RWPE1 (cell line): ENCODE measurements around the gene SCAMP4.
"Not testable (repeated sequence)": the region's sequence is repeated elsewhere in the genome, so short reads cannot be mapped to it uniquely, and the experiment has no call there.

ENCODE experiments used
- CTCF ChIA-PET: fragments of 350-600 bp; sonication (Branson Sonifier 250); formaldehyde crosslinking; extraction: SDS; loops from one replicate; lab custom pipeline; 2021; lab: Yijun Ruan, JAX
- POLR2A ChIA-PET: fragments of 400-600 bp; formaldehyde crosslinking; extraction: SDS; loops from one replicate; lab custom pipeline; 2020; ENCODE audit warnings: antibody characterized with exemption; ENCODE audit not compliant: low non-redundant PET; lab: Yijun Ruan, JAX
- DNase-seq: peaks from one replicate; pipeline ENCODE4 v3.0.0; 2012; ENCODE audit warnings: low spot score
- H3K27ac ChIP-seq: fragments of 450-650 bp; 2 replicates; pipeline ENCODE4 v1.5.1; 2017
- CTCF ChIP-seq: fragments of 450-650 bp; conservative IDR thresholded peaks from 2 replicates; pipeline ENCODE4 v1.5.1; 2017; ENCODE audit warnings: low read depth, mild to moderate bottlenecking

SCAMP4 gene

GRCh38 chr19:1880611-1881392 lies 24.4 kb upstream of the SCAMP4 start:
- no peak for DNase-seq
- ChIA-PET CTCF (interaction anchor here (0.6 to 0.7 kb wide), 2 partner anchors 38 to 484 kb away, joined by 3 read pairs; no protein-coding TSS in a partner anchor), POLR2A (no interaction called here)
- H3K27ac ChIP-seq = peak overlapping the region; percentile 17
- TF ChIP-seq CTCF = no peak

GRCh38 chr19:1881393-1882088 lies 23.7 kb upstream of the SCAMP4 start:
- CTCF ChIA-PET = interaction anchor here (0.7 kb wide), 1 partner anchor 484 kb away, joined by 3 read pairs; no protein-coding TSS in a partner anchor
- POLR2A ChIA-PET, DNase-seq: not testable (repeated sequence)
- H3K27ac ChIP-seq = peak overlapping the region; percentile 82

GRCh38 chr19:1882089-1882785 lies 23.0 kb upstream of the SCAMP4 start:
- ChIA-PET CTCF (no interaction called here), POLR2A (no interaction called here)
- DNase-seq = no peak
- H3K27ac ChIP-seq = peak overlapping the region; percentile 82
- TF ChIP-seq CTCF = no peak

- TF ChIP-seq CTCF = no peak
- H3K27ac ChIP-seq = peak overlapping the region; percentile 82
- ChIA-PET POLR2A (no interaction called here), CTCF (interaction anchor here (0.9 to 1.7 kb wide), 2 partner anchors 9 to 18 kb away, joined by 3 to 5 read pairs; no protein-coding TSS in a partner anchor)
- no peak for DNase-seq
These were observed 22.2 kb upstream of the SCAMP4 start for GRCh38 chr19:1882786-1883692.

GRCh38 chr19:1883784-1884183 lies 21.4 kb upstream of the SCAMP4 start:
- peak overlapping the region; percentile 82 for H3K27ac ChIP-seq
- DNase-seq = no peak
- ChIA-PET POLR2A (no interaction called here), CTCF (interaction anchor here (0.9 to 1.7 kb wide), 2 partner anchors 9 to 19 kb away, joined by 3 to 5 read pairs; no protein-coding TSS in a partner anchor)
- no peak for TF ChIP-seq CTCF

GRCh38 chr19:1884291-1884718 lies 20.9 kb upstream of the SCAMP4 start:
- POLR2A ChIA-PET = interaction anchor here (1.0 kb wide), 1 partner anchor 8 kb away, joined by 3 read pairs; no protein-coding TSS in a partner anchor
- H3K27ac ChIP-seq = peak overlapping the region; percentile 82
- DNase-seq = no peak
- CTCF ChIA-PET = interaction anchor here (0.9 to 1.7 kb wide), 2 partner anchors 8 to 20 kb away, joined by 3 to 5 read pairs; no protein-coding TSS in a partner anchor
- no peak for TF ChIP-seq CTCF
